HepG2 (cell line): Measurements from ENCODE around the gene KDM8. TPM values are rescaled to one million over a fixed set of nuclear protein-coding genes. Genes with fewer than 3 reads are reported as not detected.

ENCODE experiments used
- ATAC-seq: fragments of 200-7000 bp; cut with Tn5 transposase; 3 replicates; pipeline ENCODE4 v1.9.1; 2020; ENCODE audit warnings: mild to moderate bottlenecking, moderate library complexity
- BruUV-seq: library from RNA; stranded (reverse); fragments of 400-500 nt; replicated peaks from 2 replicates; lab custom pipeline; 2021; lab: Mats Ljungman, UMichigan
- CTCF ChIA-PET: fragments of 300-600 bp; formaldehyde crosslinking; extraction: SDS; loops from one replicate; lab custom pipeline; 2021; ENCODE audit warnings: low total read pairs, inconsistent platforms, low intra/inter-chr PET ratio; lab: Yijun Ruan, JAX
- POLR2A ChIA-PET: fragments of 350-600 bp; sonication (Branson Sonifier 250); formaldehyde crosslinking; loops from one replicate; lab custom pipeline; 2020; ENCODE audit warnings: antibody characterized with exemption, inconsistent platforms; lab: Yijun Ruan, JAX
- DNase-seq: peaks from one replicate; pipeline ENCODE4 v3.0.0-alpha.2; 2015; ENCODE audit warnings: low spot score
- FAIRE-seq: peaks from 3 replicates; lab custom pipeline; 2011; peaks lifted over from hg19 to GRCh38; lab: Jason Lieb, UNC
- H2AFZ ChIP-seq: one replicate; pipeline ENCODE4 v1.6.1; 2011; ENCODE audit warnings: low read length, inconsistent platforms
- H3K27ac ChIP-seq: fragments of 300-600 bp; 3 replicates; pipeline ENCODE4 v1.8.0; 2011; ENCODE audit warnings: mixed run types, mild to moderate bottlenecking, mixed read lengths, low read length, inconsistent platforms; ENCODE audit not compliant: insufficient read depth; ENCODE audit errors: extremely low read length
- H3K27me3 ChIP-seq, 2 experiments: fragments of 200-600 bp in 1 of 2; 2 replicates in 1 of 2; 3 replicates in 1 of 2; pipeline versions ENCODE4 v1.6.0 to v1.8.0; 2011; ENCODE audit warnings: low read length in 2 of 2, mild to moderate bottlenecking in 2 of 2, moderate library complexity in 2 of 2, inconsistent platforms in 1 of 2; ENCODE audit not compliant: insufficient read depth in 2 of 2, control insufficient read depth in 1 of 2
- H3K36me3 ChIP-seq, 2 experiments: fragments of 200-600 bp in 1 of 2; replicated peaks in 1 of 2; 2 replicates in 1 of 2; 3 replicates in 1 of 2; pipeline versions ENCODE4 v1.5.1 to v1.8.0; 2011; ENCODE audit warnings: low read length in 2 of 2, inconsistent platforms in 1 of 2; ENCODE audit not compliant: insufficient read depth in 2 of 2, control insufficient read depth in 1 of 2
- H3K4me1 ChIP-seq: 2 replicates; pipeline ENCODE4 v1.5.1; 2012; ENCODE audit warnings: low read length, inconsistent platforms; ENCODE audit not compliant: insufficient read depth
- H3K4me2 ChIP-seq: 2 replicates; pipeline ENCODE4 v1.6.0; 2011; ENCODE audit warnings: low read depth, low read length, inconsistent platforms
- H3K4me3 ChIP-seq, 3 experiments: fragments of 200-600 bp in 1 of 3; sonication (generic), shearing (Covaris generic) in 1 of 3; replicated peaks in 1 of 3; 2 replicates each; pipeline ENCODE4 v1.5.1; 2011 to 2016; ENCODE audit warnings: low read length in 3 of 3, inconsistent platforms in 2 of 3, low read depth in 2 of 3, mild to moderate bottlenecking in 2 of 3, control low read depth in 1 of 3, mixed read lengths in 1 of 3; ENCODE audit not compliant: insufficient read depth in 1 of 3
- H3K79me2 ChIP-seq: one replicate; pipeline ENCODE4 v1.6.1; 2011; ENCODE audit warnings: low read length, inconsistent platforms; ENCODE audit not compliant: insufficient read depth
- H3K9ac ChIP-seq: 2 replicates; pipeline ENCODE4 v1.6.0; 2011; ENCODE audit warnings: mild to moderate bottlenecking, low read depth, low read length, inconsistent platforms; ENCODE audit not compliant: insufficient read depth
- H3K9me3 ChIP-seq: 2 replicates; pipeline ENCODE4 v1.5.1; 2012; ENCODE audit warnings: mild to moderate bottlenecking, low read length
- H4K20me1 ChIP-seq: 2 replicates; pipeline ENCODE4 v1.6.0; 2011; ENCODE audit warnings: inconsistent platforms, mild to moderate bottlenecking, low read length, moderate library complexity; ENCODE audit not compliant: insufficient read depth
- AGO1 ChIP-seq: fragments of 200-400 bp; formaldehyde crosslinking; IDR thresholded peaks from 2 replicates; pipeline ENCODE4 v1.6.1; 2017; ENCODE audit warnings: mild to moderate bottlenecking, low read depth, low read length, moderate library complexity; ENCODE audit not compliant: poor library complexity, severe bottlenecking
- CC2D1A ChIP-seq: sonication (generic); formaldehyde crosslinking; IDR thresholded peaks from 2 replicates; pipeline ENCODE4 v1.8.1; 2023; ENCODE audit warnings: mild to moderate bottlenecking, missing genetic modification reagents
- MBNL3 ChIP-seq: fragments of 250-450 bp; sonication (Bioruptor Pico); conservative IDR thresholded peaks from 2 replicates; pipeline ENCODE4 v1.8.0; 2022; ENCODE audit warnings: mild to moderate bottlenecking, inconsistent platforms
- MXI1 ChIP-seq: IDR thresholded peaks from 3 replicates; pipeline ENCODE4 v1.6.1; 2012; ENCODE audit warnings: low read depth, low read length, inconsistent platforms, borderline replicate concordance
- RXRB ChIP-seq: IDR thresholded peaks from 2 replicates; pipeline ENCODE4 v1.6.1; 2016; ENCODE audit warnings: borderline replicate concordance, missing genetic modification reagents, missing compliant biosample characterization
- SMYD3 ChIP-seq: sonication (generic); formaldehyde crosslinking; IDR thresholded peaks from 2 replicates; pipeline ENCODE4 v1.8.1; 2023; ENCODE audit warnings: mild to moderate bottlenecking, missing genetic modification reagents
- TMF1 ChIP-seq: sonication (generic); formaldehyde crosslinking; IDR thresholded peaks from 2 replicates; pipeline ENCODE4 v1.8.1; 2022; ENCODE audit warnings: low read depth, missing genetic modification reagents
- U2AF1 ChIP-seq: fragments of 200-400 bp; formaldehyde crosslinking; optimal IDR thresholded peaks from 2 replicates; pipeline ENCODE3; 2017; ENCODE audit warnings: mild to moderate bottlenecking, low read depth, low read length
- ZNF136 ChIP-seq: sonication (generic); formaldehyde crosslinking; IDR thresholded peaks from 2 replicates; pipeline ENCODE4 v1.8.1; 2022; ENCODE audit warnings: low read depth, mild to moderate bottlenecking, moderate library complexity, missing genetic modification reagents
- WGBS: methylation state at CpG from one replicate; pipeline ENCODE4 v1.1.6; 2017; ENCODE audit warnings: low lambda C conversion rate; 5-methylcytosine and 5-hydroxymethylcytosine counted together
- in situ Hi-C: cut with HindIII; loops from 2 replicates; pipeline ENCODE4 v1.10.0; 2017; ENCODE audit warnings: low pct_unique_long_range_greater_than_20kb; ENCODE audit not compliant: extremely low pct_ligation_motif_present
- intact Hi-C: fragments of 100-400 bp; cut with micrococcal nuclease; formaldehyde crosslinking; loops from one replicate; pipeline ENCODE4 v1.10.0; 2022; ENCODE audit not compliant: unreplicated experiment
- polyA plus RNA-seq, 8 experiments: library from polyadenylated mRNA; depleted of rRNA in 3 of 8; stranded (reverse) in 7 of 8; unstranded in 1 of 8; fragments of >200 nt; fragmentation: Illumina TruSeq in 4 of 8; extraction: Trizol in 4 of 8; gene quantifications; 2 replicates each; pipeline versions ENCODE4 v1.2.1 to v1.2.3, GENCODE V29; 2011 to 2016; ENCODE audit warnings: low read depth in 4 of 8, missing spikeins in 1 of 8, mixed read lengths in 1 of 8; ENCODE audit not compliant: insufficient read depth in 1 of 8
- total RNA-seq, 5 experiments: library from RNA; depleted of rRNA; stranded (reverse); fragments of >200 nt; fragmentation: Illumina TruSeq; extraction: Trizol; gene quantifications; 2 replicates each; pipeline ENCODE4 v1.2.3, GENCODE V29; 2016; ENCODE audit warnings: low read depth in 1 of 5
- TF ChIP-seq, protein P1 (sequence below): IDR thresholded peaks from 2 replicates; pipeline ENCODE4 v1.6.1; 2016; ENCODE audit warnings: low read depth
- TF ChIP-seq, protein P2 (sequence below): sonication (generic); formaldehyde crosslinking; IDR thresholded peaks from 2 replicates; pipeline ENCODE4 v1.4.0; 2020; ENCODE audit warnings: missing genetic modification reagents, borderline replicate concordance
- TF ChIP-seq, protein P3 (sequence below): sonication (generic); formaldehyde crosslinking; IDR thresholded peaks from 2 replicates; pipeline ENCODE4 v1.5.1; 2020; ENCODE audit warnings: mild to moderate bottlenecking, missing genetic modification reagents, borderline replicate concordance

Gene KDM8
- total and polyA plus RNA-seq, 2 of the 13 experiments (the other 11 are each of a cell fraction or from before 2014, with no cell fraction given) = 3.3 to 8.6 TPM

DNA sequence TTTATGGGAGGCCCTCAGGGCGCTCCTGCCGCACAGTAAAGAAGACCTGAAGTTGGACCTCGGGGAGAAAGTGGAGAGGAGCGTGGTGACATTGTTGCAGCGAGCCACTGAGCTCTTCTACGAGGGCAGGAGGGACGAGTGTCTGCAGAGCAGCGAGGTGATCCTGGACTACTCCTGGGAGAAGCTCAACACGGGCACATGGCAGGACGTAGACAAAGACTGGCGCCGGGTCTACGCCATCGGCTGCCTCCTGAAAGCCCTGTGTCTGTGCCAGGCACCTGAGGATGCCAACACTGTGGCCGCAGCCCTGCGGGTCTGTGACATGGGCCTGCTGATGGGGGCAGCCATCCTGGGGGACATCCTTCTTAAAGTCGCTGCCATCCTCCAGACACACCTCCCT is 6.8 kb downstream of the KDM8 start:
- no peak overlapping the region for H3K27ac ChIP-seq
- H3K4me3 ChIP-seq = no peak overlapping the region
- no peaks in the 10 kb centered on the region for H3K27me3 ChIP-seq
- no TSS peak for BruUV-seq
- peaks cover 3 to 8% of the 10 kb centered on the region in 2 experiments; a peak in 4 of 5 replicates for H3K36me3 ChIP-seq
- TF ChIP-seq, protein P1, sequence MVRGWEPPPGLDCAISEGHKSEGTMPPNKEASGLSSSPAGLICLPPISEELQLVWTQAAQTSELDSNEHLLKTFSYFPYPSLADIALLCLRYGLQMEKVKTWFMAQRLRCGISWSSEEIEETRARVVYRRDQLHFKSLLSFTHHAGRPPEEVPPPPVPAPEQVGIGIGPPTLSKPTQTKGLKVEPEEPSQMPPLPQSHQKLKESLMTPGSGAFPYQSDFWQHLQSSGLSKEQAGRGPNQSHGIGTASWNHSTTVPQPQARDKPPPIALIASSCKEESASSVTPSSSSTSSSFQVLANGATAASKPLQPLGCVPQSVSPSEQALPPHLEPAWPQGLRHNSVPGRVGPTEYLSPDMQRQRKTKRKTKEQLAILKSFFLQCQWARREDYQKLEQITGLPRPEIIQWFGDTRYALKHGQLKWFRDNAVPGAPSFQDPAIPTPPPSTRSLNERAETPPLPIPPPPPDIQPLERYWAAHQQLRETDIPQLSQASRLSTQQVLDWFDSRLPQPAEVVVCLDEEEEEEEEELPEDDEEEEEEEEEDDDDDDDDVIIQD (CRISPR knock-in tag) = no peak
- TF ChIP-seq, protein P2, sequence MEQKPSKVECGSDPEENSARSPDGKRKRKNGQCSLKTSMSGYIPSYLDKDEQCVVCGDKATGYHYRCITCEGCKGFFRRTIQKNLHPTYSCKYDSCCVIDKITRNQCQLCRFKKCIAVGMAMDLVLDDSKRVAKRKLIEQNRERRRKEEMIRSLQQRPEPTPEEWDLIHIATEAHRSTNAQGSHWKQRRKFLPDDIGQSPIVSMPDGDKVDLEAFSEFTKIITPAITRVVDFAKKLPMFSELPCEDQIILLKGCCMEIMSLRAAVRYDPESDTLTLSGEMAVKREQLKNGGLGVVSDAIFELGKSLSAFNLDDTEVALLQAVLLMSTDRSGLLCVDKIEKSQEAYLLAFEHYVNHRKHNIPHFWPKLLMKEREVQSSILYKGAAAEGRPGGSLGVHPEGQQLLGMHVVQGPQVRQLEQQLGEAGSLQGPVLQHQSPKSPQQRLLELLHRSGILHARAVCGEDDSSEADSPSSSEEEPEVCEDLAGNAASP (CRISPR knock-in tag) = no peak
- TF ChIP-seq RXRB (CRISPR knock-in tag) (no peak), TMF1 (no peak), ZNF136 (CRISPR knock-in tag) (no peak)
- 94% methylated on average over 17 of the region's 17 CpGs for WGBS
- no peaks in the 10 kb centered on the region for H4K20me1 ChIP-seq
- CTCF ChIA-PET = no interaction called here
- POLR2A ChIA-PET = no interaction called here
- peaks cover 2% of the 10 kb centered on the region for H3K79me2 ChIP-seq
- H3K9ac ChIP-seq = no peak overlapping the region
- H3K4me1 ChIP-seq = peaks cover 35% of the 10 kb centered on the region
- in situ Hi-C loops = no loop called here
- intact Hi-C loops = no loop called here
- no peak overlapping the region for H3K4me2 ChIP-seq
- H3K9me3 ChIP-seq = no peaks in the 10 kb centered on the region
- no peak for FAIRE-seq
- ATAC-seq = no peak
- no peak overlapping the region for H2AFZ ChIP-seq
- DNase-seq = no peak

DNA sequence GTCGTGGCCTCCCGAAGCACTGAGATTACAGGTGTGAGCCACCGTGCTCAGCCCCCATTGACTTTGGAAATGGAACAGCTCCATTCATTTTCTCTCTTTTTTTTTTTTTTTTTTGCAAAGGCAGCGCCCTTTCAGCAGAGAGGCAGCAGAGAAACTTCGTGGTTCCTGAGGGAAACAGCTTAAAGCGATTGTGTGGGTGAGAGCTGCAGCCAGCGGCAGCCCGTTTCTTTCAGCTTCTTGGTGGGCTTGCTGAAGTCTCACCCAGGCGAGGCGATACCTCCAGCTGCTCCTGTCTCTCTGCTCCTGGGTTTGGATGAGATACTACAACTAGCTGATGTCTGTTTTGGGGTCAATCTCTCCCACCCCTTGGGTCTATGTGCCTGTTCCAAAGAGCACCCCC is 7.7 kb downstream of the KDM8 start:
- peaks cover 30% of the 10 kb centered on the region for H3K4me1 ChIP-seq
- WGBS = 94% methylated on average over 10 of the region's 10 CpGs
- H3K4me3 ChIP-seq = no peak overlapping the region
- no TSS peak for BruUV-seq
- POLR2A ChIA-PET = no interaction called here
- H3K79me2 ChIP-seq = no peaks in the 10 kb centered on the region
- H4K20me1 ChIP-seq = no peaks in the 10 kb centered on the region
- in situ Hi-C loops (no loop called here), intact Hi-C loops (no loop called here)
- DNase-seq = no peak
- no peaks in the 10 kb centered on the region for H3K27me3 ChIP-seq
- CTCF ChIA-PET = no interaction called here
- H3K4me2 ChIP-seq = no peak overlapping the region
- no peak overlapping the region for H3K9ac ChIP-seq
- peaks cover 3 to 8% of the 10 kb centered on the region in 2 experiments; a peak in 4 of 5 replicates for H3K36me3 ChIP-seq
- no peak overlapping the region for H3K27ac ChIP-seq
- no peak for FAIRE-seq
- ATAC-seq = no peak
- H3K9me3 ChIP-seq = no peaks in the 10 kb centered on the region
- no peak overlapping the region for H2AFZ ChIP-seq
- TF ChIP-seq, protein P3, sequence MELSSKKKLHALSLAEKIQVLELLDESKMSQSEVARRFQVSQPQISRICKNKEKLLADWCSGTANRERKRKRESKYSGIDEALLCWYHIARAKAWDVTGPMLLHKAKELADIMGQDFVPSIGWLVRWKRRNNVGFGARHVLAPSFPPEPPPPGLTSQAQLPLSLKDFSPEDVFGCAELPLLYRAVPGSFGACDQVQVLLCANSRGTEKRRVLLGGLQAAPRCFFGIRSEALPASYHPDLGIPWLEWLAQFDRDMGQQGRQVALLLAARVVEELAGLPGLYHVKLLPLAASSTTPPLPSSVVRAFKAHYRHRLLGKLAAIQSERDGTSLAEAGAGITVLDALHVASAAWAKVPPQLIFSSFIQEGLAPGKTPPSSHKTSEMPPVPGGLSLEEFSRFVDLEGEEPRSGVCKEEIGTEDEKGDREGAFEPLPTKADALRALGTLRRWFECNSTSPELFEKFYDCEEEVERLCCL (CRISPR knock-in tag) = no peak
- TF ChIP-seq SMYD3 (CRISPR knock-in tag) = no peak
- no peak for TF ChIP-seq CC2D1A (CRISPR knock-in tag)
- no peak for TF ChIP-seq MBNL3 (CRISPR knock-in tag)
- TF ChIP-seq AGO1 = no peak
- no peak for TF ChIP-seq U2AF1
- TF ChIP-seq MXI1 = no peak
